GM12865 (cell line): ENCODE results near the gene ENPP3.
A peak's percentile ranks its signal among the peaks of the same experiment; 100 is the strongest.

ENCODE experiments used
- DNase-seq: peaks from one replicate; pipeline ENCODE4 v3.0.0; 2010; ENCODE audit warnings: low read depth
- H3K4me3 ChIP-seq: 2 replicates; pipeline ENCODE4 v1.5.1; 2011; ENCODE audit warnings: mild to moderate bottlenecking, low read depth, low read length, control low read depth
- CTCF ChIP-seq: IDR thresholded peaks from 2 replicates; pipeline ENCODE4 v1.5.1; 2011; ENCODE audit warnings: low read length, control low read depth, low read depth, inconsistent platforms; ENCODE audit not compliant: insufficient read depth; ENCODE audit errors: missing control alignments

ENPP3 gene

GRCh38 chr6:131629651-131630050 is 7.5 kb upstream of the ENPP3 start:
- no peak overlapping the region for H3K4me3 ChIP-seq
- DNase-seq, result no peak
- no peak for TF ChIP-seq CTCF

GRCh38 chr6:131631625-131632289 is 5.3 kb upstream of the ENPP3 start:
- no peak for TF ChIP-seq CTCF
- H3K4me3 ChIP-seq, result no peak overlapping the region
- DNase-seq, result no peak

- TF ChIP-seq CTCF, result no peak
- DNase-seq, result peak; percentile 36
Observed at GRCh38 chr6:131635384-131636340, 1.4 kb upstream of the ENPP3 start.

GRCh38 chr6:131638013-131638412 is 911 bp downstream of the ENPP3 start:
- no peak overlapping the region for H3K4me3 ChIP-seq
- no peak for TF ChIP-seq CTCF
- no peak for DNase-seq

More at GRCh38 chr6:131635384-131636340, 1.4 kb upstream of the ENPP3 start:
- no peak overlapping the region for H3K4me3 ChIP-seq

GRCh38 chr6:131640100-131640499 is 3.0 kb downstream of the ENPP3 start:
- no peak overlapping the region for H3K4me3 ChIP-seq
- TF ChIP-seq CTCF, result no peak
- DNase-seq, result peak; percentile 36

- no peak for DNase-seq
- TF ChIP-seq CTCF, result no peak
- H3K4me3 ChIP-seq, result no peak overlapping the region
Observed at GRCh38 chr6:131640576-131640975, 3.5 kb downstream of the ENPP3 start.
